Naive thymus-derived CD4-positive, alpha-beta T cell (primary cell): ENCODE results near the gene UPK2. TPM values are rescaled to one million over a fixed set of nuclear protein-coding genes. Genes with fewer than 3 reads are reported as not detected.

Experiments
- ATAC-seq: fragments of 150-1000 bp; cut with Tn5 transposase; 2 replicates; pipeline ENCODE4 v1.10.0; 2021; ENCODE audit warnings: mild to moderate bottlenecking, moderate library complexity
- CTCF ChIA-PET: fragments of 350-600 bp; sonication (Branson Sonifier 250); formaldehyde crosslinking; loops from one replicate; lab custom pipeline; 2021; ENCODE audit warnings: antibody characterized with exemption; lab: Charles Lee
- POLR2A ChIA-PET: fragments of 350-600 bp; sonication (Branson Sonifier 250); formaldehyde crosslinking; loops from one replicate; lab custom pipeline; 2021; ENCODE audit warnings: antibody characterized with exemption, inconsistent platforms; lab: Charles Lee
- DNase-seq, 9 donors: peaks; one replicate each; pipeline versions ENCODE4 v3.0.0 to v3.0.0-alpha.2; 2020 to 2022; ENCODE audit warnings: mixed read lengths in 1 of 9
- H3K27ac ChIP-seq: one replicate; pipeline ENCODE4 v1.7.0; 2013; ENCODE audit warnings: mild to moderate bottlenecking, low read depth, low read length, moderate library complexity
- H3K27me3 ChIP-seq, 2 donors: one replicate each; pipeline ENCODE4 v1.7.0; 2013; ENCODE audit warnings: low read length in 2 of 2, mild to moderate bottlenecking in 2 of 2, moderate library complexity in 2 of 2; ENCODE audit not compliant: control insufficient read depth in 2 of 2, insufficient read depth in 2 of 2
- H3K36me3 ChIP-seq, 3 experiments: 1 replicate in 2 of 3; 2 replicates in 1 of 3; pipeline ENCODE4 v1.7.0; 2013; ENCODE audit warnings: low read length in 3 of 3, mild to moderate bottlenecking in 3 of 3, moderate library complexity in 1 of 3; ENCODE audit not compliant: insufficient read depth in 3 of 3, control insufficient read depth in 2 of 3
- H3K4me1 ChIP-seq, 2 donors: one replicate each; pipeline ENCODE4 v1.7.0; 2013; ENCODE audit warnings: low read length in 2 of 2, mild to moderate bottlenecking in 2 of 2, moderate library complexity in 1 of 2; ENCODE audit not compliant: control insufficient read depth in 2 of 2, insufficient read depth in 2 of 2
- H3K4me3 ChIP-seq: 2 replicates; pipeline ENCODE4 v1.7.0; 2013; ENCODE audit warnings: mild to moderate bottlenecking, low read length
- H3K9me3 ChIP-seq, 3 experiments: 1 replicate in 2 of 3; 2 replicates in 1 of 3; pipeline ENCODE4 v1.7.0; 2013; ENCODE audit warnings: low read length in 3 of 3; ENCODE audit not compliant: control insufficient read depth in 2 of 3
- H3K27ac Mint-ChIP-seq, 9 donors: one replicate each; pipeline ENCODE4 v1.8.0; 2020 to 2022; ENCODE audit warnings: mixed read lengths in 9 of 9, mild to moderate bottlenecking in 8 of 9, moderate library complexity in 5 of 9, inconsistent platforms in 2 of 9
- H3K27me3 Mint-ChIP-seq, 5 donors: one replicate each; pipeline ENCODE4 v1.8.0; 2021 to 2022; ENCODE audit warnings: mixed read lengths in 5 of 5, mild to moderate bottlenecking in 1 of 5
- H3K36me3 Mint-ChIP-seq, 5 donors: one replicate each; pipeline ENCODE4 v1.8.0; 2020 to 2022; ENCODE audit warnings: mixed read lengths in 5 of 5, mild to moderate bottlenecking in 3 of 5, inconsistent platforms in 1 of 5
- H3K4me1 Mint-ChIP-seq, 7 donors: one replicate each; pipeline ENCODE4 v1.8.0; 2020 to 2022; ENCODE audit warnings: mixed read lengths in 7 of 7, mild to moderate bottlenecking in 3 of 7, inconsistent platforms in 1 of 7
- H3K4me3 Mint-ChIP-seq, 10 donors: one replicate each; pipeline ENCODE4 v1.8.0; 2020 to 2022; ENCODE audit warnings: mild to moderate bottlenecking in 10 of 10, mixed read lengths in 10 of 10, moderate library complexity in 6 of 10, inconsistent platforms in 2 of 10
- H3K9me3 Mint-ChIP-seq, 11 donors: one replicate each; pipeline ENCODE4 v1.8.0; 2020 to 2022; ENCODE audit warnings: mixed read lengths in 11 of 11, mild to moderate bottlenecking in 4 of 11, inconsistent platforms in 1 of 11, moderate library complexity in 1 of 11
- intact Hi-C, 2 donors: fragments of 100-400 bp; cut with micrococcal nuclease; formaldehyde crosslinking; loops; one replicate each; pipeline ENCODE4 v1.15.1; 2023
- polyA plus RNA-seq, 2 donors: library from polyadenylated mRNA; unstranded; fragments of 300-500 nt; fragmentation: Illumina TruSeq; gene quantifications; one replicate each; pipeline ENCODE4 v1.2.3, GENCODE V29; 2021
- total RNA-seq, 6 experiments: library from RNA in 5 of 6; stranded (reverse) in 5 of 6; gene quantifications; 1 replicate in 5 of 6; 2 replicates in 1 of 6; pipeline ENCODE4 v1.2.3 and lab custom pipeline; 2021 to 2026

The UPK2 gene
- total and polyA plus RNA-seq, 7 experiments from 2014 or later: 0.24 to 0.51 TPM; not detected in 5

GRCh38 chr11:118921121-118921928 is 34.8 kb upstream of the UPK2 start:
- Mint-ChIP-seq H3K27ac (peak overlapping the region; percentile 66 to 100 (median 100)), H3K36me3 (peaks cover 3 to 29% (median 27%) of the 10 kb centered on the region in 5 donors), H3K9me3 (peaks cover 0 to 4% (median 0%) of the 10 kb centered on the region in 11 donors), H3K4me1 (peaks cover 37 to 69% (median 48%) of the 10 kb centered on the region in 7 donors), H3K27me3 (peaks cover 0 to under 1% (median 0%) of the 10 kb centered on the region in 5 donors), H3K4me3 (peak overlapping the region; percentile 88 to 99 (median 95))
- Histone ChIP-seq H3K27me3 (no peaks in the 10 kb centered on the region), H3K27ac (peak overlapping the region; percentile 96), H3K9me3 (no peaks in the 10 kb centered on the region), H3K36me3 (peaks cover 0 to 33% (median 0%) of the 10 kb centered on the region in 3 experiments), H3K4me3 (peak overlapping the region; percentile 99), H3K4me1 (peaks cover 38 to 59% of the 10 kb centered on the region in 2 donors)
- no peak for ATAC-seq
- intact Hi-C loops: no loop called here
- CTCF ChIA-PET: interaction anchor here (0.8 to 1.1 kb wide), 2 partner anchors 51 to 235 kb away, joined by 4 to 5 read pairs; no protein-coding TSS in a partner anchor
- peak in 2 of 9 donors; percentile 15 to 36 for DNase-seq
- POLR2A ChIA-PET: interaction anchor here (1.0 kb wide), 1 partner anchor 232 kb away, joined by 3 read pairs; no protein-coding TSS in a partner anchor

- Histone ChIP-seq H3K4me1 (peaks cover 36 to 58% of the 10 kb centered on the region in 2 donors), H3K36me3 (peaks cover 0 to 30% (median 0%) of the 10 kb centered on the region in 3 experiments), H3K27me3 (no peaks in the 10 kb centered on the region), H3K27ac (peak overlapping the region; percentile 96), H3K9me3 (no peaks in the 10 kb centered on the region), H3K4me3 (peak overlapping the region; percentile 99)
- CTCF ChIA-PET: interaction anchor here (1.1 to 2.3 kb wide), 5 partner anchors 14 to 155 kb away, joined by 3 to 9 read pairs (median 4); partner anchors contain the start of gene DDX6
- ATAC-seq: no peak
- Mint-ChIP-seq H3K27ac (peak overlapping the region in 8 of 9 donors; percentile 56 to 100 (median 100)), H3K4me1 (peaks cover 35 to 69% (median 46%) of the 10 kb centered on the region in 7 donors), H3K27me3 (peaks cover 0 to 2% (median 0%) of the 10 kb centered on the region in 5 donors), H3K4me3 (peak overlapping the region; percentile 91 to 99 (median 95)), H3K9me3 (peaks cover 0 to 5% (median 0%) of the 10 kb centered on the region in 11 donors), H3K36me3 (peaks cover 2 to 27% (median 25%) of the 10 kb centered on the region in 5 donors)
- POLR2A ChIA-PET: interaction anchor here (1.0 to 2.9 kb wide), 4 partner anchors 35 to 232 kb away, joined by 3 to 12 read pairs (median 4); no protein-coding TSS in a partner anchor
- DNase-seq: peak in 1 of 9 donors; percentile 18
- intact Hi-C loops: no loop called here
These were observed 34.0 kb upstream of the UPK2 start for GRCh38 chr11:118921929-118922744.

GRCh38 chr11:118922745-118923627 is 33.1 kb upstream of the UPK2 start:
- ChIA-PET POLR2A (interaction anchor here (0.7 to 3.5 kb wide), 7 partner anchors 17 to 415 kb away, joined by 3 to 21 read pairs (median 5); no protein-coding TSS in a partner anchor), CTCF (interaction anchor here (1.1 to 2.3 kb wide), 6 partner anchors 14 to 156 kb away, joined by 3 to 9 read pairs (median 4); partner anchors contain the start of gene DDX6)
- Histone ChIP-seq H3K4me3 (peak overlapping the region; percentile 99), H3K4me1 (peaks cover 36 to 58% of the 10 kb centered on the region in 2 donors), H3K27ac (peak overlapping the region; percentile 96), H3K27me3 (no peaks in the 10 kb centered on the region), H3K36me3 (peaks cover 0 to 30% (median 0%) of the 10 kb centered on the region in 3 experiments), H3K9me3 (no peaks in the 10 kb centered on the region)
- H3K4me1 Mint-ChIP-seq: peaks cover 37 to 69% (median 45%) of the 10 kb centered on the region in 7 donors
- DNase-seq: peak in 1 of 9 donors; percentile 16
- ATAC-seq: no peak
- peaks cover 0 to 22% (median 20%) of the 10 kb centered on the region in 5 donors for H3K36me3 Mint-ChIP-seq
- peaks cover 0 to 5% (median 0%) of the 10 kb centered on the region in 11 donors for H3K9me3 Mint-ChIP-seq
- intact Hi-C loops: no loop called here
- H3K27me3 Mint-ChIP-seq: peaks cover 0 to 2% (median 0%) of the 10 kb centered on the region in 5 donors
- H3K4me3 Mint-ChIP-seq: peak overlapping the region; percentile 91 to 99 (median 95)
- H3K27ac Mint-ChIP-seq: peak overlapping the region; percentile 77 to 100 (median 96)

GRCh38 chr11:118923721-118924587 is 32.1 kb upstream of the UPK2 start:
- peaks cover 0 to 22% (median 20%) of the 10 kb centered on the region in 5 donors for H3K36me3 Mint-ChIP-seq
- DNase-seq: peak in 4 of 9 donors; percentile 34 to 65 (median 52)
- intact Hi-C loops: loop anchor here (1.0 kb wide), 2 partner anchors 10 to 94 kb away; partner anchors contain the start of genes RPS25 (in 1 of the 2) and TRAPPC4 (in 1 of the 2)
- ChIA-PET CTCF (interaction anchor here (0.5 to 2.3 kb wide), 8 partner anchors 19 to 134 kb away, joined by 3 to 9 read pairs (median 4); partner anchors contain the start of gene DDX6), POLR2A (interaction anchor here (0.5 to 3.5 kb wide), 11 partner anchors 14 to 468 kb away, joined by 3 to 21 read pairs (median 5); partner anchors contain the start of gene DPAGT1)
- Histone ChIP-seq H3K9me3 (no peaks in the 10 kb centered on the region), H3K36me3 (peaks cover 0 to 33% (median 0%) of the 10 kb centered on the region in 3 experiments), H3K27ac (peak overlapping the region; percentile 96), H3K4me1 (peaks cover 35 to 53% of the 10 kb centered on the region in 2 donors), H3K27me3 (no peaks in the 10 kb centered on the region), H3K4me3 (peak overlapping the region; percentile 99)
- ATAC-seq: no peak
- H3K4me3 Mint-ChIP-seq: peak overlapping the region; percentile 91 to 99 (median 95)
- peaks cover 40 to 66% (median 46%) of the 10 kb centered on the region in 7 donors for H3K4me1 Mint-ChIP-seq
- H3K27ac Mint-ChIP-seq: peak overlapping the region; percentile 71 to 100 (median 98)
- peaks cover 0 to 2% (median 0%) of the 10 kb centered on the region in 5 donors for H3K27me3 Mint-ChIP-seq
- peaks cover 0 to 5% (median 0%) of the 10 kb centered on the region in 11 donors for H3K9me3 Mint-ChIP-seq
